OCI-LY3 (cell line): ENCODE results near the gene NAT9.

Source experiments
- H2AFZ ChIP-seq: fragments of 200-600, 300-600 bp; shearing (Covaris generic); 2 replicates; pipeline ENCODE4 v1.6.0; 2014; ENCODE audit warnings: antibody characterized with exemption, low read depth, low read length
- H3K27ac ChIP-seq: fragments of 200-600, 300-600 bp; sonication (generic); 2 replicates; pipeline ENCODE4 v1.5.1; 2014; ENCODE audit warnings: mild to moderate bottlenecking, low read length, moderate library complexity, mixed read lengths
- H3K27me3 ChIP-seq: fragments of 200-600, 300-600 bp; sonication (generic); 2 replicates; pipeline ENCODE4 v1.6.1; 2014; ENCODE audit warnings: low read depth, low read length, mixed read lengths
- H3K36me3 ChIP-seq: fragments of 200-600, 300-600 bp; sonication (generic); replicated peaks from 2 replicates; pipeline ENCODE3; 2014; ENCODE audit warnings: low read depth, low read length, mixed read lengths
- H3K4me1 ChIP-seq: fragments of 300-600, 200-600 bp; sonication (generic); 2 replicates; pipeline ENCODE4 v1.6.1; 2014; ENCODE audit warnings: low read length, mixed read lengths
- H3K4me2 ChIP-seq: fragments of 200-600, 300-600 bp; sonication (generic); 2 replicates; pipeline ENCODE4 v1.6.1; 2014; ENCODE audit warnings: low read length, mixed read lengths
- H3K4me3 ChIP-seq: fragments of 300-600, 200-600 bp; sonication (generic); 2 replicates; pipeline ENCODE4 v1.5.1; 2014; ENCODE audit warnings: antibody characterized with exemption, mild to moderate bottlenecking, low read length, moderate library complexity
- H3K79me2 ChIP-seq: fragments of 300-600, 200-600 bp; shearing (Covaris generic); 2 replicates; pipeline ENCODE4 v1.6.1; 2014; ENCODE audit warnings: mild to moderate bottlenecking, low read length, mixed read lengths
- H3K9ac ChIP-seq: fragments of 300-600, 200-600 bp; shearing (Covaris generic); 2 replicates; pipeline ENCODE4 v1.6.0; 2014; ENCODE audit warnings: mild to moderate bottlenecking, low read length, moderate library complexity
- H3K9me3 ChIP-seq: fragments of 200-600, 300-600 bp; shearing (Covaris generic); 2 replicates; pipeline ENCODE4 v1.6.1; 2014; ENCODE audit warnings: low read length, mixed read lengths; ENCODE audit not compliant: insufficient read depth
- H4K20me1 ChIP-seq: fragments of 200-600, 300-600 bp; sonication (generic); 2 replicates; pipeline ENCODE4 v1.6.1; 2016; ENCODE audit warnings: low read length, mixed read lengths; ENCODE audit not compliant: insufficient read depth
- EZH2phosphoT487 ChIP-seq: fragments of 200-600 bp; shearing (Covaris generic); IDR thresholded peaks from 2 replicates; pipeline ENCODE4 v1.6.1; 2018; ENCODE audit warnings: antibody characterized with exemption, mixed run types, low read depth
- TF ChIP-seq, protein P1 (sequence below): fragments of 200-600, 300-600 bp; sonication (generic); IDR thresholded peaks from 2 replicates; pipeline ENCODE4 v1.5.1; 2014; ENCODE audit warnings: antibody characterized with exemption, low read length, low read depth

The NAT9 gene

DNA sequence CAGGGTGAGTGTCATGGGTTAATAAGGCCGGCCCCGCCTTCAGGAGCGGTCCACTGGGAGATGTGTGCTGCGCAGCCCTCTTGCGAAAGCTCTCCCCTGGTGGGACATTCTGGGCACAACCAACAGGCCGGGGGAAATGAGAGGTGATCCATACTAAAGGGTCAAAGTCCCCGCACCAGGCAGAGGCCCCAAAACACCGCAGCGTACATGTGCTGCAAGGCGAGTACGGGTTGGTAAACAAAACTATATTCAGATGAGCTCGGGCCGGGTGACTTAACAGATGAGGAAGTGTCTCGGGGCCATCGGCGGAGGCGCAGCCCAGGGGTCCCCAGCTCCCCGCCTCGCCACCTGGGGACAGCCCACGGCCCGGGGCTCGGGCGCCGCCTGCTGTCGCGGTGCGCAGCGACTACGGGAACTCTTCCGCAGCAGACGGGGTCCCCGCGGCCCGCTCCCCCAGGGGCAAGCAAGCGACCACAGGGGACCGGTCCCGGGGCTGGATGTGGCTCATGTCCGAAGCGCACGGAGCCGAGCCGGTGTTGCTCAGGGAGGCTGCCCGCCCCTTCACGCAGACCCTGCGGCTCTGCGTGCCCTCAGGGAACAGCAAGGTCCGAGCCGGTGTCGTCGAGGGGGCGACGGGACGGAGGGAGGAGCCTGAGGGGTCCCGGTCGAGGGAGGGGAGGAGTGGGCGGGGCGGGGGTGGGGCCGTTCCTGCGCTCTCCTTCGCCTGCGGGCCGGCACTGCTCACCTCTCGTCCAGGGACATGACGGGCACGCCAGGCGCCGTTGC, 39.4 kb downstream of the NAT9 start, which contains the start of gene RAB37:
RAB37 (plus strand) TSS at position 744 of the 786 bp plus-strand sequence; CDS start at position 761, 17 bp downstream.
- no peaks in the 10 kb centered on the region for H3K9me3 ChIP-seq
- H3K4me1 ChIP-seq = no peaks in the 10 kb centered on the region
- no peaks in the 10 kb centered on the region for H4K20me1 ChIP-seq
- H3K4me3 ChIP-seq = 0 out of 2 replicates have a peak within 1 kb of the TSS, but pooled peaks have one; percentile 16
- 0 out of 2 replicates have a peak within 1 kb of the TSS, but pooled peaks have one; percentile 39 for H2AFZ ChIP-seq
- TF ChIP-seq EZH2phosphoT487 = no peak
- TF ChIP-seq, protein P1, sequence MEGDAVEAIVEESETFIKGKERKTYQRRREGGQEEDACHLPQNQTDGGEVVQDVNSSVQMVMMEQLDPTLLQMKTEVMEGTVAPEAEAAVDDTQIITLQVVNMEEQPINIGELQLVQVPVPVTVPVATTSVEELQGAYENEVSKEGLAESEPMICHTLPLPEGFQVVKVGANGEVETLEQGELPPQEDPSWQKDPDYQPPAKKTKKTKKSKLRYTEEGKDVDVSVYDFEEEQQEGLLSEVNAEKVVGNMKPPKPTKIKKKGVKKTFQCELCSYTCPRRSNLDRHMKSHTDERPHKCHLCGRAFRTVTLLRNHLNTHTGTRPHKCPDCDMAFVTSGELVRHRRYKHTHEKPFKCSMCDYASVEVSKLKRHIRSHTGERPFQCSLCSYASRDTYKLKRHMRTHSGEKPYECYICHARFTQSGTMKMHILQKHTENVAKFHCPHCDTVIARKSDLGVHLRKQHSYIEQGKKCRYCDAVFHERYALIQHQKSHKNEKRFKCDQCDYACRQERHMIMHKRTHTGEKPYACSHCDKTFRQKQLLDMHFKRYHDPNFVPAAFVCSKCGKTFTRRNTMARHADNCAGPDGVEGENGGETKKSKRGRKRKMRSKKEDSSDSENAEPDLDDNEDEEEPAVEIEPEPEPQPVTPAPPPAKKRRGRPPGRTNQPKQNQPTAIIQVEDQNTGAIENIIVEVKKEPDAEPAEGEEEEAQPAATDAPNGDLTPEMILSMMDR = no peak
- peak within 1 kb of the TSS; percentile 38 for H3K4me2 ChIP-seq
- H3K27ac ChIP-seq = no peak within 1 kb of the TSS
- no peak within 1 kb of the TSS for H3K9ac ChIP-seq
- H3K27me3 ChIP-seq = peaks cover 15% of the 10 kb centered on the region
- H3K79me2 ChIP-seq = no peaks in the 10 kb centered on the region
- H3K36me3 ChIP-seq = no peaks in the 10 kb centered on the region

DNA sequence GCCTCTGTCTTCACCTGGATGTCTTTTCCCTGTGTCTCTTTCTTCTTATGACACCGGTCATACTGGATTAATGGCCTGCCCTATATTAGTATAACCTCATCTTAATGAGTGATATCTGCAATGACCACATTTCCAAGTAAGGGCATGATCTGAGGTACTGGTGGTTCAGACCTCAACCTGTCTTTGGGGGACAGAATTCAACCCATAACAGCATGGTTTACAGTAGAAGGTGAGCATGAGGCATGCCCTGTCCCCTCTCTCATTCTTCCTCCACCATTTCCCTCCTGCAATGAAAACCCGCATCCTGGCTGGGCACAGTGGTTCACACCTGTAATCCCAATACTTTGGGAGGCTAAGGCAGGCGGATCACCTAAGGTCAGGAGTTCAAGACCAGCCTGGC, 41.9 kb downstream of the NAT9 start:
- Histone ChIP-seq H3K36me3 (no peaks in the 10 kb centered on the region), H4K20me1 (no peaks in the 10 kb centered on the region), H3K4me2 (no peak overlapping the region), H3K9ac (no peak overlapping the region), H3K27ac (no peak overlapping the region), H3K4me3 (no peak overlapping the region), H3K4me1 (no peaks in the 10 kb centered on the region), H3K27me3 (peaks cover 18% of the 10 kb centered on the region), H3K79me2 (no peaks in the 10 kb centered on the region), H2AFZ (no peak overlapping the region), H3K9me3 (no peaks in the 10 kb centered on the region)
- no peak for TF ChIP-seq EZH2phosphoT487
- TF ChIP-seq, protein P1 = no peak

DNA sequence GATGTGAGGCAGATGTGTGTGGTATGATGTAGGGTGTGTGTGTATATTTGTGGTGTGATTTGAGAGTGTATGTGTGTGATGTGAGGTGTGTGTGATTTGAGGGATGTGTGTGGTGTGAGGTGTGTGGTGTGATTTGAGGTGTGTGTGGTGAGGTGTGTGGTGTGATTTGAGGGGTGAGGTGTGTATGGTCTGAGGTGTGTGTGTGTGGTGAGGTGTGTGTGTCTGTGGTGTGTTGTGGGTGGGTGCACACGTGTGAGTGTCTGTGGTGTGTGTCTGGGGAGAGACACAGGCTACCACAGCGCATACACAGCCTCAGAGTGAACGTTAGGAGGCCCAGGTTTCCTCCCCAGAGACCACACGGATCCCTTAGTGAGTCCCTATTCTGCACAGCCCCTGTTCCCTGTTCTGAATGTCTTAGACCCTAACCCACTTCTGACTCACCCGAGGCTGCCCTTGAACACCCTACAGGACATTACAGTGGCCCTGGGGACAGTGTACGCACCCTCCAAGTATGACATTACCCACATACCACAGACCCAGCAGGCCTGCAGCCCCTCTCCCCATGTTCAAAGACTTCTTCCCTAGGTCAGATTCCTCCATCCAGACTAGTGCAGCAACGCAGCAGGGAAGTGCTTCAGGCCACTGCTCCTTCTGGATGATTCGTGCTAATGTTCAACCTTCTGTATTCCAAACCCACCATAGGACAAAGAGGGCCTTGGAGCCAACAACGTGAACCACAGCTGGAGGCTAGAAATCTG, 42.6 kb downstream of the NAT9 start:
- Histone ChIP-seq H2AFZ (no peak overlapping the region), H3K27ac (no peak overlapping the region), H3K4me3 (no peak overlapping the region), H3K4me1 (no peaks in the 10 kb centered on the region), H3K4me2 (no peak overlapping the region), H3K79me2 (no peaks in the 10 kb centered on the region), H3K9ac (no peak overlapping the region), H3K36me3 (no peaks in the 10 kb centered on the region), H3K27me3 (peaks cover 12% of the 10 kb centered on the region), H4K20me1 (no peaks in the 10 kb centered on the region), H3K9me3 (peaks cover 3% of the 10 kb centered on the region; the same call in 1 of the 2 replicates)
- no peak for TF ChIP-seq EZH2phosphoT487
- TF ChIP-seq, protein P1 = no peak
